T follicular helper cell (primary cell): ENCODE measurements around the gene MIPEP.

Source experiments
- DNase-seq: peaks from one replicate; pipeline ENCODE4 v3.0.0-alpha.2; 2020; ENCODE audit warnings: low read depth

Gene MIPEP

GRCh38 chr13:23852351-23852750 is 36.8 kb downstream of the MIPEP start:
- DNase-seq, result no peak

GRCh38 chr13:23851106-23851505 is 38.1 kb downstream of the MIPEP start:
- DNase-seq, result no peak

- DNase-seq, result no peak
Measured at GRCh38 chr13:23850134-23850533, 39.1 kb downstream of the MIPEP start.

- no peak for DNase-seq
Measured at GRCh38 chr13:23849670-23850069, 39.5 kb downstream of the MIPEP start.

GRCh38 chr13:23848646-23849141 is 40.5 kb downstream of the MIPEP start:
- DNase-seq, result no peak

- DNase-seq, result no peak
Measured at GRCh38 chr13:23848019-23848418, 41.2 kb downstream of the MIPEP start.

- DNase-seq, result no peak
Measured at GRCh38 chr13:23847497-23847896, 41.7 kb downstream of the MIPEP start.

GRCh38 chr13:23845105-23845725 is 44.0 kb downstream of the MIPEP start:
- no peak for DNase-seq

GRCh38 chr13:23844132-23844531 is 45.1 kb downstream of the MIPEP start:
- DNase-seq, result no peak

- DNase-seq, result no peak
Measured at GRCh38 chr13:23843436-23843835, 45.8 kb downstream of the MIPEP start.

- DNase-seq, result no peak
Measured at GRCh38 chr13:23842406-23842805, 46.8 kb downstream of the MIPEP start.

GRCh38 chr13:23833733-23834611 is 55.2 kb downstream of the MIPEP start:
- no peak for DNase-seq

- DNase-seq, result no peak
Measured at GRCh38 chr13:23828866-23829265, 60.3 kb downstream of the MIPEP start.

GRCh38 chr13:23828086-23828485 is 61.1 kb downstream of the MIPEP start:
- no peak for DNase-seq

GRCh38 chr13:23825179-23825578 is 64.0 kb downstream of the MIPEP start:
- no peak for DNase-seq

- no peak for DNase-seq
Measured at GRCh38 chr13:23824371-23824770, 64.8 kb downstream of the MIPEP start.

GRCh38 chr13:23822252-23822824 is 66.9 kb downstream of the MIPEP start:
- no peak for DNase-seq

- no peak for DNase-seq
Measured at GRCh38 chr13:23820530-23820929, 68.7 kb downstream of the MIPEP start.

GRCh38 chr13:23817830-23818229 is 71.4 kb downstream of the MIPEP start:
- no peak for DNase-seq

GRCh38 chr13:23817136-23817535 is 72.1 kb downstream of the MIPEP start:
- DNase-seq, result no peak

- no peak for DNase-seq
Measured at GRCh38 chr13:23813635-23814034, 75.6 kb downstream of the MIPEP start.

- no peak for DNase-seq
Measured at GRCh38 chr13:23811366-23812062, 77.7 kb downstream of the MIPEP start.
